ENCODE measurements around the gene TRPM2.

TRPM2 gene

DNA sequence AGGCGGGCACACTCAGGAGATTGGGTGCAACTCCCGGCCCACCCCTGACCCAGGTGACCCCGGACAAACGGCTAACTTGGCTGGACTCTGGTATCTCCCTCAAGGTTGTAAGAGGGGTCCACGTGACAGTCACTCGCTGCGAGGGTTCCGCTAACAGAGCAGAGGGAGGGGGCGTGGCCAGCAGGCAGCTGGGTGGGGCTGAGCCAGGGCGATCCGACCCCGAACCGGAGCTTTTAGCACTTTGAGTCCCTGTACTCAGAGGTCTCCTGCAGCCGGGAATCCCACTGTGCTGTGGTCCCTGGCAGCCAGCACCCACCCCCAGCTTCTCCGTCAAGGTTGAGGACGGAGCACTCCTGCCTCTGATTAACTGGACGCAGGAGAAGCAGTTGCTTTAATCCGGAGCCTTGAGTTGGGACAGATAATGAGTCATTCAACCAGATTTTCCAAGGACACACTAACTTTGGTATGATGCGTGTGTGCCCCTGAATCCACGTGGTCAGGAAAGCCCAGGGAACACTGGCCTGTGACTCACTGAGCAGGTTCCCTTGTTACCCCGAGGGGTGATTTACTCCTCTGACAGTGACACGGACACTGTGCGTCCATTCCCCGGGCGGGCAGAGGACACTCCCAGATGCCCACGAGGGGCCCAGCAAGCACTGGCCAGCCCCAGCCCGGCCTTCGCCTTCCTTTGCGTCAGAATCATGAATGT, 16.8 kb downstream of the TRPM2 start:
- Mint-ChIP-seq H3K27me3 (no peaks in the 10 kb centered on the region), H3K27ac (no peak overlapping the region), H3K36me3 (peaks cover 5% of the 10 kb centered on the region), H3K4me1 (peaks cover 8% of the 10 kb centered on the region), H3K9me3 (no peaks in the 10 kb centered on the region), H3K4me3 (no peak overlapping the region)

DNA sequence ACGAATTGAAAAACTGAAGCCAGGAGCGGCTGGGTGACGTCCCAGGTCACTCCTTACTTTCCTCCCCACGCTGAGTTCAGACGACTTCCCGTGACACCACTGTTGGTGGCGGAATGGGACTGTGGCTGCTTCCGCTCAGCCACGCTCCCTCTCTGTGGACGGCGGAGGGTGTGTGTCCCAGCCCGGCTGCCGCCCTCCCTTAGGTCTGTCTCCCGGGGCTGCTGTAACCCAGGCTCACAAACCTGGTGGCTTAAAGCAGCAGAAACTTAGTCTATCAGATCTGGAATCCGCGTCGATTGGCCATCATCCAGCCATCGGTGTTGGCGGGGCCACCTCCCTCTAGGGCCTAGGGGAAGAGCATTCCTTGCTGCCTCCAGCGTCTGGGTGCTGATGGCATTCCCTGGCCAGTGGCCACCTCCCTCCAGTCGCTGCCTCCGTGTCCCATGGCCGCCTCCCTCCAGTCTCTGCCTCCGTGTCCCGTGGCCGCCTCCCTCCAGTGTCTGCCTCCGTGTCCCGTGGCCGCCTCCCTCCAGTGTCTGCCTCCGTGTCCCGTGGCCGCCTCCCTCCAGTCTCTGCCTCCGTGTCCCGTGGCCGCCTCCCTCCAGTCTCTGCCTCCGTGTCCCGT, 17.5 kb downstream of the TRPM2 start:
- H3K27me3 Mint-ChIP-seq = no peaks in the 10 kb centered on the region
- H3K9me3 Mint-ChIP-seq = no peaks in the 10 kb centered on the region
- peaks cover 16% of the 10 kb centered on the region for H3K4me1 Mint-ChIP-seq
- H3K27ac Mint-ChIP-seq = no peak overlapping the region
- H3K4me3 Mint-ChIP-seq = no peak overlapping the region
- H3K36me3 Mint-ChIP-seq = peaks cover 8% of the 10 kb centered on the region

GRCh38 chr21:44371596-44371995, 18.2 kb downstream of the TRPM2 start:
- peaks cover 8% of the 10 kb centered on the region for H3K36me3 Mint-ChIP-seq
- H3K4me3 Mint-ChIP-seq = no peak overlapping the region
- H3K27ac Mint-ChIP-seq = no peak overlapping the region
- H3K9me3 Mint-ChIP-seq = no peaks in the 10 kb centered on the region
- H3K4me1 Mint-ChIP-seq = peaks cover 18% of the 10 kb centered on the region
- no peaks in the 10 kb centered on the region for H3K27me3 Mint-ChIP-seq

DNA sequence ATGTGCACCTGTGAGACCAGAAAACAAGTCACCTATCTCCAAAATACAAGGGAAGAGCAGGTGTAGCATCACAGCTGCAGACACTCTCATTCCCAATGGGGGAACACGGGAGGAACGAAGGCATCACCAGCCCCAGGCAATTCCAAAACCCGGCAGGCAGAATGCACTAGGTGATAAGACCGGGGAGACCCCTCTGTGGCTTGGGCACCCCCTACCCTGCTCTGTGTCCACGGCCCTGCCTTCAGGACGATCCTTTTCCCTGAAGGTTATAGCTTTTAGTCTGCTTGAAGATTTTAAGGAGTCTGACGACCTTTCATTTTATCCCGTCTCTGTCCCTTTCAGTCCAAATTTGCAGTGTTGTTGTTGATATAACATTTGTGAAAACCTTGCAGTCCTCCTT, 19.2 kb downstream of the TRPM2 start:
- no peaks in the 10 kb centered on the region for H3K27me3 Mint-ChIP-seq
- H3K4me1 Mint-ChIP-seq = peaks cover 18% of the 10 kb centered on the region
- H3K4me3 Mint-ChIP-seq = no peak overlapping the region
- peaks cover 8% of the 10 kb centered on the region for H3K36me3 Mint-ChIP-seq
- no peaks in the 10 kb centered on the region for H3K9me3 Mint-ChIP-seq
- H3K27ac Mint-ChIP-seq = no peak overlapping the region

- Mint-ChIP-seq H3K4me3 (peak overlapping the region; percentile 19), H3K4me1 (peaks cover 18% of the 10 kb centered on the region)
Measured at GRCh38 chr21:44374601-44375280, 21.3 kb downstream of the TRPM2 start.

DNA sequence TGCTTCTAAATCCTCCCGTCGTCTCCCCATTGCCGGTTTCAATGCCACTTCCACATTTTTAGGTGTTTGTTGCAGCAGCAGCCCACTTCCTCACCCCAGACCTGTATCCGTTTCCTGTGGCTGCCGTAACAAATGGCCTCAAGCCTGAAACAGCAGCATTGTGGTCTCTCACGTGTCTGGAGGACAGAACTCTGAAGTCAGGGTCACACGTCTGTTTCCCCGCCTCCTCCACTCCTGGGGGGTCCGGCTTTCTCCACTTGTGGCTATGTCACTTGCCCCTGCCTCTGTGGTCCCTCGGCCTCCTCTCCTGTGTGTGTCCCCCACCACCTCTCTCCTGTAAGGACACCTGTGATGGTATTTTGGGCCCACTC, 21.8 kb downstream of the TRPM2 start:
- H3K9me3 Mint-ChIP-seq = no peaks in the 10 kb centered on the region
- H3K36me3 Mint-ChIP-seq = peaks cover 6% of the 10 kb centered on the region
- peaks cover 18% of the 10 kb centered on the region for H3K4me1 Mint-ChIP-seq
- H3K27me3 Mint-ChIP-seq = no peaks in the 10 kb centered on the region
- H3K27ac Mint-ChIP-seq = no peak overlapping the region
- peak overlapping the region; percentile 19 for H3K4me3 Mint-ChIP-seq

More at GRCh38 chr21:44374601-44375280, 21.3 kb downstream of the TRPM2 start:
- H3K36me3 Mint-ChIP-seq = peaks cover 6% of the 10 kb centered on the region
- no peaks in the 10 kb centered on the region for H3K9me3 Mint-ChIP-seq
- no peak overlapping the region for H3K27ac Mint-ChIP-seq
- H3K27me3 Mint-ChIP-seq = no peaks in the 10 kb centered on the region

DNA sequence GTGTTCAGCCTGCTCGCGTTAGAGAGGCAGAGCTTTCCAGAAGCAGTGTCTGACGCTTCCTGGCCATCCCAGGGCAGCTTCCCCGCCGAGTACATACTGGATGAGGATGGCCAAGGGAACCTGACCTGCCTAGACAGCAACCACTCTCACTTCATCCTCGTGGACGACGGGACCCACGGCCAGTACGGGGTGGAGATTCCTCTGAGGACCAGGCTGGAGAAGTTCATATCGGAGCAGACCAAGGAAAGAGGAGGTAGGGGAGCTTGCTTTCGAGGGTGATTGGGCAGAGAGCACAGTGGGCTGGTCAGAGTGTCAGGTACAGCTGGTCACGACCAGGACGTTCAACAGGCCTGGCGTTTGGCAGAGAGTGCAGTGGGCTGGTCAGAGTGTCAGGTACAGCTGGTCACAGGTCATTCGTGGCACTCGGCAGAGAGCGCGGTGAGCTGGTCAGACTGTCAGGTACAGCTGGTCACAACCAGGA, 22.4 kb downstream of the TRPM2 start:
- no peak overlapping the region for H3K27ac Mint-ChIP-seq
- peaks cover 6% of the 10 kb centered on the region for H3K36me3 Mint-ChIP-seq
- H3K27me3 Mint-ChIP-seq = no peaks in the 10 kb centered on the region
- H3K9me3 Mint-ChIP-seq = no peaks in the 10 kb centered on the region
- H3K4me3 Mint-ChIP-seq = no peak overlapping the region
- H3K4me1 Mint-ChIP-seq = peaks cover 18% of the 10 kb centered on the region

GRCh38 chr21:44376606-44377005, 23.2 kb downstream of the TRPM2 start:
- Mint-ChIP-seq H3K4me3 (no peak overlapping the region), H3K27ac (no peak overlapping the region), H3K36me3 (peaks cover 6% of the 10 kb centered on the region), H3K9me3 (no peaks in the 10 kb centered on the region), H3K4me1 (peaks cover 18% of the 10 kb centered on the region), H3K27me3 (no peaks in the 10 kb centered on the region)

DNA sequence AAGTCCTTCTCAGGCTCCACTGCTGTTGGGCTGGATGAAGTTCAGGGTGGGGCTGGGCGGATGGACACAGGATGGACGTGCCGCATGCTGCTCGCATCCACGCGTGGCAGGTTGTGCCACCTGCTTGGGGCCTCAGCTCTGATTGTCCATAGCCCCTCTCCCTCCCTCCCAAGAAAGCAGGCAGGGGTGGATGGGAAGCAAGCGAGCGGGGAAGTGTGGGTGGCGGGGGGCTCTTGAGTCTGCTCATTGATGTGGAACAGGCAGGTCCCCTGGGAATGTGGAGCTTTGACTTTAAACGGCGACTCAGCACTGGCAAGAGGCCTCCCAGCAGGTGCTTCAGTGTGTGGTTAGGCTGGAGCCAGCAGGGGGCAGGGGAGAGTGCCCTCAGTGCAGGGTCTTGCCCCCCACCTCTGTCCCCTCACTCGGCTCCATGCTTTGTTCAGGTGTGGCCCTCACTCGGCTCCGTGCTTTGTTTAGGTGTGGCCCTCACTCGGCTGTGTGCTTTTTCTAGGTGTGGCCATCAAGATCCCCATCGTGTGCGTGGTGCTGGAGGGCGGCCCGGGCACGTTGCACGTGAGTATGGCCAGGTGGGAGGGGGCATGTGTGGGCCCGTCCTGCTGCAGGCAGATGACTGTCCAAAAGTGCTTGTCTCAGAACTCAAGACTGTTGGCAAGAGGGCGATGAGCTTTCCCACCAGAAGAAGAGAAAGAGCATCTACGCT, 23.9 kb downstream of the TRPM2 start:
- peaks cover 8% of the 10 kb centered on the region for H3K36me3 Mint-ChIP-seq
- no peak overlapping the region for H3K4me3 Mint-ChIP-seq
- H3K4me1 Mint-ChIP-seq = peaks cover 18% of the 10 kb centered on the region
- H3K9me3 Mint-ChIP-seq = no peaks in the 10 kb centered on the region
- H3K27ac Mint-ChIP-seq = no peak overlapping the region
- H3K27me3 Mint-ChIP-seq = no peaks in the 10 kb centered on the region

DNA sequence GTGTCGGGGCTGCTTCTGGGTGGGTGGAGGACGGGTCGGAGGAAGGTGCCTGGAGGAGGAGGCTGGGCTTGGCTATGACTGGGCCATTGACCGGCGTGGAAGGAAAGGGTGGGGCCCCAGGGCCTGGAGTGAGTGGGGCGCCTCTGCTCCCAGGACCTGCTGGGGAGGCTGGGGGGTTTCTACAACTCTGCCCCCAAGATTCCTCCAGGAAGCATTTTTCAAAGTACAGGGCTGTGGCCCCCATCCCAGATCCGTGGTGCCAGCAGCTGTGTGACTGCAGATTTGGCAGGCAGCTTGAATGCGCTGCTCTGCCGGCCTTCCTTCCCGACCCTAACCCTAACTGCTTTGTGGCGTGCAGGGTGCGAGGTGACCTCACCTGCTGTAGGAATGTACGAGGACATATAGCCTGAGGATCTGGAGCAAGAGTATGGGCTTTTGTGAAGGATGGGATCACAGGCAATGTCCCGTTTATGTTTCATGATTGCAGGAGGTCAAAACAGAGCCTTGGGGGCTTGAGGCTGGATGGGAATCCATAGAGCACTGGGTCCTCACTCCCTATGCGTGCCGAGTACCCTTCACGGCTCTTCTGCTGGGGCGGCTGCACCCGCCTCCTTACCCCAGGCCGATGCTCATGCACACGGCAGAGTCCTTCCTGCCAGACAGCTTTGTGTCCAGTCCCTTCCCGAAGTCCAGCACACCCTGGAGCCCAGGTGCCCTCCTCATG, 24.7 kb downstream of the TRPM2 start:
- Mint-ChIP-seq H3K27ac (no peak overlapping the region), H3K4me1 (peaks cover 18% of the 10 kb centered on the region), H3K4me3 (no peak overlapping the region), H3K36me3 (peaks cover 8% of the 10 kb centered on the region), H3K27me3 (no peaks in the 10 kb centered on the region), H3K9me3 (no peaks in the 10 kb centered on the region)

- no peak overlapping the region for H3K27ac Mint-ChIP-seq
- H3K9me3 Mint-ChIP-seq = peaks cover 5% of the 10 kb centered on the region
Measured at GRCh38 chr21:44378646-44379514, 25.5 kb downstream of the TRPM2 start.

DNA sequence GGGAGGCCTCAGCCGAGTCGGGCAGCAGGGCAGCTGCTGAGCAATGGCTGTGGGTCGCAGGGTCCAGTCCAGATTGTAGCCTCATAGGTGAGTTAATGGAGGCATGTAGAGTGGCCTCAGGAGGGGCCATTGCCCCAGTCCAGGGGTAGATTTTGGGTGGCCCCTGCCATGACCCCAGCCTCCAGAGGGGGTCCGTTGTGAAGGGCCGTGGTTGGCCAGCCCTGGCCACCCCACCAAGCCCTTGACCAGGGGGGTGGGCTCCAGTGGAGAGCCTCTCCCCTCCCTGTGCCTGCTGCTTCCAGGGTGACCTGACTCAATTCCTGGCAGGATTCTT, 26.1 kb downstream of the TRPM2 start:
- H3K27me3 Mint-ChIP-seq = no peaks in the 10 kb centered on the region
- H3K4me3 Mint-ChIP-seq = no peak overlapping the region
- H3K36me3 Mint-ChIP-seq = peaks cover 18% of the 10 kb centered on the region
- H3K27ac Mint-ChIP-seq = no peak overlapping the region
- peaks cover 5% of the 10 kb centered on the region for H3K9me3 Mint-ChIP-seq
- peaks cover 15% of the 10 kb centered on the region for H3K4me1 Mint-ChIP-seq

More at GRCh38 chr21:44378646-44379514, 25.5 kb downstream of the TRPM2 start:
- peaks cover 15% of the 10 kb centered on the region for H3K4me1 Mint-ChIP-seq
- H3K36me3 Mint-ChIP-seq = peaks cover 16% of the 10 kb centered on the region
- H3K27me3 Mint-ChIP-seq = no peaks in the 10 kb centered on the region
- H3K4me3 Mint-ChIP-seq = no peak overlapping the region

- Mint-ChIP-seq H3K4me3 (no peak overlapping the region), H3K9me3 (peaks cover 5% of the 10 kb centered on the region), H3K27ac (no peak overlapping the region), H3K27me3 (no peaks in the 10 kb centered on the region), H3K4me1 (peaks cover 9% of the 10 kb centered on the region), H3K36me3 (peaks cover 19% of the 10 kb centered on the region)
Measured at GRCh38 chr21:44379991-44380865, 26.8 kb downstream of the TRPM2 start.

- Mint-ChIP-seq H3K27me3 (no peaks in the 10 kb centered on the region), H3K4me1 (peaks cover 2% of the 10 kb centered on the region), H3K36me3 (peaks cover 19% of the 10 kb centered on the region), H3K9me3 (peaks cover 5% of the 10 kb centered on the region), H3K4me3 (no peak overlapping the region), H3K27ac (no peak overlapping the region)
Measured at GRCh38 chr21:44380876-44381275, 27.5 kb downstream of the TRPM2 start.
